Lung microvascular endothelial cell (primary cell): ENCODE results near the gene CHRND. TPM values are rescaled to one million over a fixed set of nuclear protein-coding genes. Genes with fewer than 3 reads are reported as not detected.
"Not testable (repeated sequence)": the region's sequence is repeated elsewhere in the genome, so short reads cannot be mapped to it uniquely, and the experiment has no call there.

Experiments used
- DNase-seq, 2 donors: peaks; one replicate each; pipeline versions ENCODE4 v3.0.0 to v3.0.0-alpha.2; 2010; ENCODE audit warnings: low read depth in 2 of 2
- total RNA-seq: library from RNA; depleted of rRNA; stranded (reverse); fragments of >200 nt; gene quantifications from 2 replicates; pipeline ENCODE4 v1.2.1, GENCODE V29; 2014

The CHRND gene
- total RNA-seq, 1 donor from 2014 or later, result not detected

DNA sequence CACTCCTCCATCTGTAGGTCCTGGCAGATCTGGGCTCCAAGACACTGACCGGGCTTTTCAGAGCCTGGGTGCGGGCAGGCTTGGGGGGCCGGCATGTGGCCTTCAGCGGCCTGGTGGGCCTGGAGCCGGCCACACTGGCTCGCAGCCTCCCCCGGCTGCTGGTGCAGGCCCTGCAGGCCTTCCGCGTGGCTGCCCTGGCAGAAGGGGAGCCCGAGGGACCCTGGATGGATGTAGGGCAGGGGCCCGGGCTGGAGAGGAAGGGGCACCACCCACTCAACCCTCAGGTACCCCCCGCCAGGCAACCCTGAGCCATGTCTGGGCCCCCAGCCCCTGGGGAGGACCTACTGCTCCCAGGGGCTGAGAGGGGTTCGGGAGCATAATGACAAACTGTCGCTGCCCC is 761 bp upstream of the CHRND start:
- no peak for DNase-seq

DNA sequence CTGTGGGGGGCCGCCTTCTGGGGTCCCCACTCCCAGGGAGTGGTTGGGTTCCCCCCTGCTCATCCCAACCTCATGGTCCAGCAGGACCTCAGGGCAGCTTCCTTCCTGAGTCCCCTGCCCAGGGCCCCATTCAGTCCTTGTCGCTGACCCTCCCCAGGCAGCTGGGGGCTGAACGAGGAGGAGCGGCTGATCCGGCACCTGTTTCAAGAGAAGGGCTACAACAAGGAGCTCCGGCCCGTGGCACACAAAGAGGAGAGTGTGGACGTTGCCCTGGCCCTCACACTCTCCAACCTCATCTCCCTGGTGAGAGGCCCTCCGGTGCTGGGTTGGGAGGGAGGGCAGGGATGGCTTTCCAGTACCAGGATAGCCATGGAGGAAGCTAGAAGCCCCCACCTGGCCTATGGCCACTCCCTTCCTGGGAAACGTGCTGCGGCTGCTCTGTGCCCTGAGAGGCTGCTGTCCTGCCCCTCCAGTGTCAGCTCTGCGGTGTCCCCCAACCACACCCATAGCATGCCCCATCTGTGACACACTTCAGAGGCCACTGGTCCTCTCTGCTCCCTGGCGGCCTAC is 497 bp downstream of the CHRND start:
- DNase-seq, result no peak

DNA sequence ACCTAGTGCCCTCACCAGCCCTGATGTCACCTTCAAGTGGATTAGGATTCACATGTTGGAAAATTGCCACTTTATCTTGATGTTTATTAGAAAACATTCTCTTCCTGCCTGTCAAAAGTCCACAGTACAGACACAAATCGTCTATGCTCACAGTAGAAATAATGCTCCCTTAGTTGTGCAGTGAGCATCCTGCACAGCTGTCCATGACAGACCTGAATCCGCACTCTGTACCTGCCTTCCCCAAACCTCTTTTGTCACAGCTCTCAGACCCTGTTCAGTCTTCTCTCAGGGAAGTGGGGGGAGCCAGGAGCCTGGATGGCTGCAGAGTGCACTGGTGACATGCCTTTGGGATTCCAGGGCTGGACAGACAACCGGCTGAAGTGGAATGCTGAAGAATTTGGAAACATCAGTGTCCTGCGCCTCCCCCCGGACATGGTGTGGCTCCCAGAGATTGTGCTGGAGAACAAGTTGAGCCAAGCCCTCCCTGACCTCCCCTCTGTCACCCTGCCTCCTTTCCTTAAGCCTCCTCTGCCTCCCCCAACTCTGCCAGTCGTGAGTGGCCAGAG is 2.0 kb downstream of the CHRND start:
- no peak for DNase-seq

DNA sequence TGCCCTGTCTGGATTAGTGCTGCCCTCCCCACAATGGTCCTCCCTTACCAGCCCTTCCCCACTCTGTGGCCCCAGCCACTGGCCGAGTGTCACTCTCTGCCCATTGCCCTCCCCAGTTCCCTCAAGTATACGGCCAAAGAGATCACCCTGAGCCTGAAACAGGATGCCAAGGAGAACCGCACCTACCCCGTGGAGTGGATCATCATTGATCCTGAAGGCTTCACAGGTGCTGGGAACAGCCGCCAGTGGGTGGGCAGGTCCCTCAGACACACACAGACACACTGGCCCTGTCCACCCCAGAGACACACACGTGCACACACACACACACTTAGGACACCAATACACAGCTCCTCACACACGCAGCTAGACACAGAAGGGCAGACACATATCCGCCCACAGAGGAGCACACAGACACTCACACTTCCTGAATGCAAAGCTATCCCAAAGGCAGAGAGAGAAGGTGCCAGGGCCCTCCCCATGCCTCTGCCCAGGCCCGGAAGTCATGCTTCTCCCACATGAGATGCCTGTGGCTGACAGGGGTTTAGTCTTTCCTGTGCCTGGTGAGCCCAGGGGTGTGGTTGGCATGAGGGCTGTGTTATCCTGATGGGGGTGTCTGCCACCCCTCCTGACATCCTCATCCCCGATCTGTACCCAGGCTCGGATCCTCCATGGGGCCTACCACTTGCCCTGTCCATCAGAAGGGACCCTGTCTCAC is 2.9 kb downstream of the CHRND start:
- DNase-seq, result peak in 1 of 2 donors; percentile 42

DNA sequence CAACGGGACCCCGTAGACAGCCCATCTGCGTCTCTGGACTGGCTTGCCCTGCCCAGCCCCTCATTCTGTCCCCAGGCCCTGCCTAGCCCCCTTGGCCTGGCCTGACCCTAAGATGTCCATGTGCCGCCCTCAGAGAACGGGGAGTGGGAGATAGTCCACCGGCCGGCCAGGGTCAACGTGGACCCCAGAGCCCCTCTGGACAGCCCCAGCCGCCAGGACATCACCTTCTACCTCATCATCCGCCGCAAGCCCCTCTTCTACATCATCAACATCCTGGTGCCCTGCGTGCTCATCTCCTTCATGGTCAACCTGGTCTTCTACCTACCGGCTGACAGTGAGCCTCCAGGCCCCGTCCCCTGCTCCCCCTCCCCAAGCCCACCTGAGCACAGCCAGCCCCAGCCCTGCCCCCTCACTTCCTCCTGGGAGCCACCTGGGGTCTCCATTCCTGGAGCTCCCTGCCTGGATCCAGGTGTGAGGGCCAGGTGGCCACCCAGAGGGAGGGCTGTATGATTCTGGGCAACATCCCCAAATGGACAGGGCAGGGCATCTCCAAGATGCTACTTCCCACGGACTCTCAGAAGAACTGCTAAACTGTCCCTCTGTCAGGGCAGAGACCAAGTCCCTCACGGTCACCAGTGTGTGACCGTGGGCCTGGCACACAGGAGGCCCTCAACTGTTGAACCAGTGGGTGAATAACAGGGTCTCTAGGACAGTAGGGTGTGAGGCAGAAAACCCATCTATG is 4.0 kb downstream of the CHRND start:
- no peak for DNase-seq

GRCh38 chr2:232530626-232531260 is 4.8 kb downstream of the CHRND start:
- no peak for DNase-seq

GRCh38 chr2:232532419-232532818 is 6.5 kb downstream of the CHRND start:
- no peak for DNase-seq

DNA sequence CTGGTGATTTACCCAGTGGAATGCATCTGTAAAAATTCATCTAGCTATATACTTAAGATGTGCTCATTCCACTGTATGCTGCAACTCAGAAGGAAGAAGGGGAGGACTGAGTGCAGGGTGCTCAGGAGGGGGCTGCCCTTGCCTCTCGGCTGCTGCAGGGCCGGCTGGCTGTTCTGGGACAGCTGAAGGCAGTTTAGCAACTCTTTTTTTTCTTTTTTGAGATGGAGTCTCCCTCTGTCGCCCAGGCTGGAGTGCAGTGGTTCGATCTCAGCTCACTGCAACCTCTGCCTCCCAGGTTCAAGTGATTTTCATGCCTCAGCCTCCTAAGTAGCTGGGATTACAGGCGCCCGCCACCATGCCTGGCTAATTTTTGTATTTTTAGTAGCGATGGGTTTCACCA is 6.9 kb downstream of the CHRND start:
- DNase-seq, result not testable (repeated sequence)

DNA sequence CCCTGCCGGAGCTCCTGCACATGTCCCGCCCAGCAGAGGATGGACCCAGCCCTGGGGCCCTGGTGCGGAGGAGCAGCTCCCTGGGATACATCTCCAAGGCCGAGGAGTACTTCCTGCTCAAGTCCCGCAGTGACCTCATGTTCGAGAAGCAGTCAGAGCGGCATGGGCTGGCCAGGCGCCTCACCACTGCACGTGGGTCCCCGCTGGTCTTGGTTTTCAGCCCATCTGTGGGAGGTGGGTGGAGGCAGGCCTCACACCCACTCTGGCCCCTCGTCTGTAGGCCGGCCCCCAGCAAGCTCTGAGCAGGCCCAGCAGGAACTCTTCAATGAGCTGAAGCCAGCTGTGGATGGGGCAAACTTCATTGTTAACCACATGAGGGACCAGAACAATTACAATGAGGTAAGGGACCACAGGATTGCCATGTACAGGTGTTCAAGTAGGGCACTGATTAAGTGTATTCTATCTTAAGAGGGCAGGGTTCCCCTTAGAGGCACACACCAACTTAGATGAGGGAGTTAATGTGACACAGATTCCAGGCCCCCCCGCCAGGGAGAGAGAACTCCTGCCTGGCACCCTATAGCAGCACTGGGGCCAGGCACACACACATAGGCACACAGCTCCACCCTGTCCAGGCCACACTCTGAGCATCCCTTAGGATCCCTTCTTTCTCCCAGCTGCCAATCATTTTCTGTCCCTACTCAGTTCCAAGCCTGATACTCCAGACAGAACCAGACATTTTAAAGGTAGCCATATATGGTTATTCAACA is 8.2 kb downstream of the CHRND start:
- DNase-seq, result no peak

DNA sequence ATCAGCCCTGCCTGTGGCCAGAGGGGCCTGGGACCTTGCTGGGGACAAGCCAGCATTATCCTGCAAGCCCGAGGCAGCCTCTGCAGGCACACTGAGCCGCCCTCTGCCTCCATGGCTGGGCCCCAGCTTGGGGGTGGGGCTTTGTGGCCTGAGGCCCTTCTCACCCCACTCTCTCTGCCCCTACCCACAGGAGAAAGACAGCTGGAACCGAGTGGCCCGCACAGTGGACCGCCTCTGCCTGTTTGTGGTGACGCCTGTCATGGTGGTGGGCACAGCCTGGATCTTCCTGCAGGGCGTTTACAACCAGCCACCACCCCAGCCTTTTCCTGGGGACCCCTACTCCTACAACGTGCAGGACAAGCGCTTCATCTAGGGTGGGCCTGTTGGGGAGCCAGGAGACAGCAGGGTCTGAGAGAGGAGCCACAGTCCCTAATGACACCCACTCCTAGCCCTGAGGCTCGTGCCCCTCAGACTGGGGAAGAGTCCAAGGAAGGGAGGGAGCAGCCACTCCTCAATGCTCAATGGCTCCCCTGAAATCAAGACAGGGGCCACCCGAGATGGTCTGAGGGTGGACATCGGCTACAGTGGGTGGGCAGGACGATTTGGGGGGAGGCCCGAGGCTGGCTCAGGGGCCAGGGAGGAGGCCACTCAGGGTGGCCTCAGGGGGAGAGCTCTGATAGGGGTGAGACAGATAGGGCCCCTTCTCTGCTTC is 9.1 kb downstream of the CHRND start:
- no peak for DNase-seq

DNA sequence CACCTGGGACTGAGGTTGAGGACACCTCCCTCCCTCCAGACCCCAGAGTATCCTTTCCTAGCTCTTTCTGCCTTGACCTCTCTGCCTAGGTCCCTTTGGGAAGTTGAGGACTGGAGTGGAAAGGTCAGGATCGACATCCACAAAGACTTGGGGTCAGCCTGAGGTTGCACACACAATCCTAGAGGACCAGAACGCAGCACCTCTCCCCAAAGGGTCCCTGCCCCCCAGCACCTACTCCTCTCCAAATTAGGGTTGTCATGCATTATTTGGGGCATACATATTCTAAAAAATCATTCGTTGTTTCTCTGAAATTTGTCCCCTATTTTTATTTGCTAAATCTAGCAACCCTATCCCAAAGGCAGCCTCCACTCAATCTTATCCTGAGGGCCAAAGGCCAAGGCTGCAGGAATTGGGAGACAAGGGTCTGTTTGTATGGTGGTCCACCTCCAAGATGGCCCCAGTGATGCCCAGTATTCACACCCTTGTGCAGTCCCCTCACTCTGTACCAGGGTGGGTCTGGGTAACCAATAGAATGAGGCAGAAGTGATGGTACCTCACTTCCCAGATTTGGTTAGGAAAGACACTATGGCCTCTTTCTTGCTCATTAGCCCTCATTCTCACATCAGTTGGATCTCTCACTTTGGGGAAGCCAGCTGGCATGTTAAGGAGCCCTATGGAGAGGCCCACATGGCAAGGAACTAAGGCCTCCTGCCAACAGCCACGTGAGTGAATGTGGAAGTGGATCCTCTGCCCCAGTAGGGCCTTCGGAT is 10.0 kb downstream of the CHRND start:
- no peak for DNase-seq

DNA sequence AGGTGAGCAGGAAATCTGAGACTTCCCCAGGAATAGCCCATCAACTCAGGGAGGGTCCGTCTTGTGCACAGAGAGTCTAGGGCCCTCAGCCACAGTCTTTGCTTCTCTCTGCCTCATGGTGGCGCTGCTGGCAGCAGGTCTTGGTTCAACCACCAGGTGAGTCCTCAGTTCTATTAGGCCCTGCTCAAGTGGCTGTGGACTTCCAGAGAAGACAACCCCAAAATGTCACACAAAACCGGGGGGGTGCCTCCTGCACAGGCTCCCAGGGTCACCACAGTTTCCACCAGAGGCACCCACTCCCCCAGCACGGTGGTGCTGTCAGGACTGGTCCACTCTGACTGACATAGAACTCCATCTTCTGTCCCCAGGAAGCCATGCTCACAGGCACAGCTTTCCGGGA is 11.1 kb downstream of the CHRND start:
- no peak for DNase-seq

DNA sequence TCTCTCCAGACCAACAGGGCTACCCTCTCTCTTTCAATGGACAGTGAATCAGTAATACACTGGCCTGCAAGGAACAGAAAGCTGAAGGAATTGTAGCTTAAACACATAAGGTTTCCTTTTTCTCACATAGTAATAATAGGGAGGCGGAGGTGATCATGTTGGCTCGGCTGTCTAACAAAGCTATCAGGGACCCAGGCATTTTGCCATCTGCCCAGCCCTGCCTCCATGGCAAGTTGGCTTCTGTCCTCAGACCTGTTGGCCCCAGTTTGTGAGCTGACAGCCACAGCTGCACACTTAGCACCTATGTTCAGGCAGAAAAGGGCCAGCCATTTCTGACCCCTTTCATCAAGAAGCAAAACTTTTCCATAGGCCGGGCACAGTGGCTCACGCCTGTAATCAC is 11.5 kb downstream of the CHRND start:
- no peak for DNase-seq

DNA sequence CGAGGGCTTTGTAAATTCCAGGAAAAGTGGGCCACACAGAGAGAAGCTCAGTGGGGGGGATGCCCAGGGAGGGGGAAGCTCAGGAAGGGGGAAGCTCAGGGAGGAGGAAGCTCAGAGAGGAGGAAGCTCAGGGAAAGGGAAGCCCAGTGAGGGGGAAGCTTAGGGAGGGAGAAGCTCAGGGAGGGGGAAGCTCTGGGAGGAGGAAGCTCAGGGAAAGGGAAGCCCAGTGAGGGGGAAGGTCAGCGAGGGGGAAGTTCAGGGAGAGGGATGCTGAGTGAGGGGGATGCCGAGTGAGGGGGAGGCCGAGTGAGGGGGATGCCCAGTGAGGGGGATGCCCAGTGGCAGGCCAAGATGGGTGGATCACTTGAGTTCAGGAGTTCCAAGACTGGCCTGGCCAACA is 12.7 kb downstream of the CHRND start:
- no peak for DNase-seq

- no peak for DNase-seq
Measured at GRCh38 chr2:232539298-232540231, 13.6 kb downstream of the CHRND start, which contains the start of gene CHRNG. TSS of gene CHRNG (plus strand) at chr2:232539692. CDS start at chr2:232539748, 56 bp downstream.

GRCh38 chr2:232540441-232541041 is 14.6 kb downstream of the CHRND start:
- DNase-seq, result no peak

- DNase-seq, result no peak
Measured at GRCh38 chr2:232541195-232541960, 15.4 kb downstream of the CHRND start.
